GM23338 (cell line): ENCODE results near the gene HELZ.

ENCODE experiments used
- CREB1 ChIP-seq: fragments of 250-450 bp; sonication (Bioruptor Pico); IDR thresholded peaks from 2 replicates; pipeline ENCODE4 v1.5.0; 2020; ENCODE audit warnings: low read depth, mild to moderate bottlenecking, moderate library complexity
- CTCF ChIP-seq, 2 experiments: fragments of 200-600 bp in 1 of 2; sonication (generic) in 1 of 2; conservative IDR thresholded peaks; 2 replicates each; pipeline versions ENCODE4 v1.5.1 to v1.6.1; 2016 to 2017; ENCODE audit warnings: antibody characterized with exemption in 2 of 2, low read depth in 2 of 2, mild to moderate bottlenecking in 2 of 2, moderate library complexity in 1 of 2
- EZH2 ChIP-seq: fragments of 200-600 bp; sonication (generic); IDR thresholded peaks from one replicate; pipeline ENCODE4 v1.8.0; 2017; ENCODE audit warnings: antibody characterized with exemption, mild to moderate bottlenecking, low read depth; ENCODE audit not compliant: unreplicated experiment
- POLR2AphosphoS5 ChIP-seq: IDR thresholded peaks from 2 replicates; pipeline ENCODE4 v1.6.1; 2016; ENCODE audit warnings: antibody characterized with exemption, low read depth

- TF ChIP-seq CTCF (conservative IDR thresholded peaks at IDR 0.05; ENCODE audit: low read depth in 2 of 2) (no peak), EZH2 (no peak), POLR2AphosphoS5 (no peak), CREB1 (no peak)
These were observed 34.1 kb upstream of the HELZ start for GRCh38 chr17:67279115-67279514.
